GM23248 (cell line): ENCODE measurements around the gene MAP2K7. TPM values are rescaled to one million over a fixed set of nuclear protein-coding genes. Genes with fewer than 3 reads are reported as not detected.

Experiments
- DNase-seq: peaks from one replicate; pipeline ENCODE4 v3.0.0-alpha.2; 2015
- H2AFZ ChIP-seq: fragments of 200-600 bp; sonication (generic); 2 replicates; pipeline ENCODE4 v1.6.1; 2016; ENCODE audit warnings: antibody characterized with exemption
- H3F3A ChIP-seq: fragments of 200-600 bp; sonication (generic); 2 replicates; pipeline ENCODE4 v1.6.1; 2016; ENCODE audit warnings: mild to moderate bottlenecking, antibody characterized with exemption, mixed run types; ENCODE audit not compliant: insufficient read depth
- H3K27ac ChIP-seq: fragments of 200-600 bp; sonication (generic); 2 replicates; pipeline ENCODE4 v1.5.1; 2016; ENCODE audit warnings: mild to moderate bottlenecking
- H3K27me3 ChIP-seq: fragments of 200-600 bp; sonication (generic); replicated peaks from 2 replicates; pipeline ENCODE4 v1.6.1; 2016; ENCODE audit warnings: mild to moderate bottlenecking; ENCODE audit not compliant: insufficient read depth
- H3K36me3 ChIP-seq: fragments of 200-600 bp; sonication (generic); 2 replicates; pipeline ENCODE4 v1.6.1; 2016; ENCODE audit warnings: low read depth, mild to moderate bottlenecking
- H3K4me1 ChIP-seq: fragments of 200-600 bp; sonication (generic); 2 replicates; pipeline ENCODE4 v1.6.1; 2016; ENCODE audit warnings: mild to moderate bottlenecking; ENCODE audit not compliant: insufficient read depth
- H3K4me2 ChIP-seq: fragments of 200-600 bp; sonication (generic); one replicate; pipeline ENCODE4 v1.6.1; 2016; ENCODE audit warnings: mild to moderate bottlenecking; ENCODE audit not compliant: unreplicated experiment
- H3K4me3 ChIP-seq: fragments of 200-600 bp; sonication (generic); 2 replicates; pipeline ENCODE4 v1.5.1; 2016; ENCODE audit warnings: mild to moderate bottlenecking
- H3K79me2 ChIP-seq: fragments of 200-600 bp; sonication (generic); 2 replicates; pipeline ENCODE4 v1.6.1; 2016; ENCODE audit warnings: mild to moderate bottlenecking; ENCODE audit not compliant: insufficient read depth
- H3K9ac ChIP-seq: fragments of 200-600 bp; sonication (generic); 2 replicates; pipeline ENCODE4 v1.6.1; 2016; ENCODE audit warnings: mild to moderate bottlenecking
- H3K9me2 ChIP-seq: fragments of 200-600 bp; sonication (generic); 2 replicates; pipeline ENCODE4 v1.6.1; 2016; ENCODE audit warnings: mixed run types, mild to moderate bottlenecking, moderate library complexity; ENCODE audit not compliant: insufficient read depth
- H3K9me3 ChIP-seq: fragments of 200-600 bp; sonication (generic); one replicate; pipeline ENCODE4 v1.6.1; 2017; ENCODE audit warnings: low read depth
- H4K20me1 ChIP-seq: fragments of 200-600 bp; sonication (generic); 2 replicates; pipeline ENCODE4 v1.6.0; 2016; ENCODE audit not compliant: insufficient read depth
- EZH2 ChIP-seq: fragments of 200-600 bp; sonication (generic); IDR thresholded peaks from 2 replicates; pipeline ENCODE4 v1.6.1; 2018; ENCODE audit warnings: antibody characterized with exemption, mild to moderate bottlenecking; ENCODE audit not compliant: insufficient read depth, poor library complexity, severe bottlenecking
- EZH2phosphoT487 ChIP-seq: fragments of 200-600 bp; sonication (generic); IDR thresholded peaks from 2 replicates; pipeline ENCODE4 v1.6.1; 2018; ENCODE audit warnings: antibody characterized with exemption, moderate library complexity, mild to moderate bottlenecking, low read depth; ENCODE audit not compliant: insufficient read depth
- WGBS, 2 experiments: methylation state at CpG; one replicate each; pipeline ENCODE4 v1.1.6; 2015 to 2017; ENCODE audit warnings: low lambda C conversion rate in 2 of 2, low coverage in 1 of 2; ENCODE audit errors: missing lambda C conversion rate in 2 of 2; 5-methylcytosine and 5-hydroxymethylcytosine counted together
- in situ Hi-C: fragments of 300-500 bp; cut with MboI; formaldehyde crosslinking; loops from 2 replicates; pipeline ENCODE4 v1.15.0; 2020
- polyA plus RNA-seq: library from polyadenylated mRNA; unstranded; fragments of >200 nt; fragmentation: Nextera tagmentation; extraction: Ambion mirVana; gene quantifications from 2 replicates; pipeline ENCODE4 v1.2.1, GENCODE V29; 2016
- total RNA-seq: library from RNA; depleted of rRNA; stranded (reverse); fragments of >200 nt; shearing (Covaris generic); gene quantifications from 2 replicates; pipeline ENCODE4 v1.2.3, GENCODE V29; 2014

MAP2K7 gene
- total and polyA plus RNA-seq, 2 experiments from 2014 or later = 4.6 to 9.7 TPM

GRCh38 chr19:7941895-7942596 lies 38.4 kb downstream of the MAP2K7 start:
- Histone ChIP-seq H3K79me2 (peaks cover 59% of the 10 kb centered on the region), H3K36me3 (peaks cover 15% of the 10 kb centered on the region; the same call in 1 of the 2 replicates), H2AFZ (no peak overlapping the region), H3K4me3 (peak overlapping the region; percentile 96), H3K27me3 (no peaks in the 10 kb centered on the region), H3K9me3 (no peaks in the 10 kb centered on the region), H3K27ac (no peak overlapping the region), H3F3A (no peaks in the 10 kb centered on the region), H3K4me2 (peak overlapping the region; percentile 84), H3K9me2 (no peaks in the 10 kb centered on the region), H3K4me1 (peaks cover 5% of the 10 kb centered on the region; the same call in 1 of the 2 replicates), H4K20me1 (no peaks in the 10 kb centered on the region), H3K9ac (peak overlapping the region; percentile 99; the same call in 1 of the 2 replicates)
- in situ Hi-C loops = no loop called here
- no peak for DNase-seq
- 89 to 92% methylated on average over 19 of the region's 19 CpGs for WGBS, 2 experiments
- TF ChIP-seq EZH2 (no peak), EZH2phosphoT487 (no peak)

- Histone ChIP-seq H3K27ac (peak overlapping the region; percentile 87), H3K9me3 (no peaks in the 10 kb centered on the region), H3F3A (no peaks in the 10 kb centered on the region), H3K36me3 (peaks cover 11% of the 10 kb centered on the region; the same call in 1 of the 2 replicates), H2AFZ (peak overlapping the region; percentile 83), H3K27me3 (no peaks in the 10 kb centered on the region), H3K4me2 (peak overlapping the region; percentile 84), H3K4me3 (peak overlapping the region; percentile 96), H3K79me2 (peaks cover 53% of the 10 kb centered on the region), H4K20me1 (no peaks in the 10 kb centered on the region), H3K4me1 (peaks cover 5% of the 10 kb centered on the region; the same call in 1 of the 2 replicates), H3K9ac (peak overlapping the region; percentile 99), H3K9me2 (no peaks in the 10 kb centered on the region)
- in situ Hi-C loops = no loop called here
- DNase-seq = peak; percentile 50
- TF ChIP-seq EZH2phosphoT487 (no peak), EZH2 (no peak)
- WGBS, 2 experiments = 6 to 9% methylated on average over 25 to 33 of the region's 33 CpGs
These were observed 39.3 kb downstream of the MAP2K7 start for GRCh38 chr19:7942981-7943443.

DNA sequence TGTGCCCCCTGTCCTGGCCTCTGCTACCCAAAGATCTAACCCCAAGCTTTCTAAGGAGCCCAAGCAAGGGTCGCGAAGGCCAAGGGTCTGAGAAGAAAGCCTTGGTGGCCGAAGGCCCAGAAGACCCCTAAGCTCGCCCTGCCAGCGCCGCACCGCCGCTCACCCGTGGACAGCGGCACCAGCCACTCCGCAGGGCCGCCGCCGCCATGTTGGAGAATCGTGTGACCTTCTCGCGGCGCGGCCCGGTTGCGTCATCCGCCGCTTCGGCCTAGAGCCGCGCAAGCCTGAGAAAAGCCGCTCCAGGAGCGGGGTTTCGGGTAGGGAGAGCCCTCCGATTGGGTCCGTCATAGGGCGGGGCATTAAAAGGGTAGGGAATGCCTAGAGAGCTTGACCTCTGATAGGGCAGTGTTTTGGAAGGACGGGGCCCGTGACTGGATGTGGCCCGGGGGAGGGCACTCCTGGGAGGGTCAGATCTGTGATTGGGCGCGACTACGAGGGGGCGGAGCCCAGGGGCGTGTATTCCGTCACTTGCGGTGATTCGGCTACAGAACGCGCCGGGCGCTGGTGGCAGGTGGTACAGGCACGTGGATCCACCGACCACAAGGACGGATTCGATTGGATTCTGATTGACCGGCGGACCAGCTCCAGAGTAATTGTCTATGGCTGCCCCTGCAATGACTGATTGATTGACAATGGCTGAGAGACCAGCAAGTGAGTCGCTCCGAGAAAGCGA lies 39.9 kb downstream of the MAP2K7 start, which contains the start of gene TIMM44:
TSS of gene TIMM44 (minus strand) at position 223 of the 733 bp plus-strand sequence. CDS start at position 208, 15 bp downstream.
- in situ Hi-C loops = no loop called here

DNA sequence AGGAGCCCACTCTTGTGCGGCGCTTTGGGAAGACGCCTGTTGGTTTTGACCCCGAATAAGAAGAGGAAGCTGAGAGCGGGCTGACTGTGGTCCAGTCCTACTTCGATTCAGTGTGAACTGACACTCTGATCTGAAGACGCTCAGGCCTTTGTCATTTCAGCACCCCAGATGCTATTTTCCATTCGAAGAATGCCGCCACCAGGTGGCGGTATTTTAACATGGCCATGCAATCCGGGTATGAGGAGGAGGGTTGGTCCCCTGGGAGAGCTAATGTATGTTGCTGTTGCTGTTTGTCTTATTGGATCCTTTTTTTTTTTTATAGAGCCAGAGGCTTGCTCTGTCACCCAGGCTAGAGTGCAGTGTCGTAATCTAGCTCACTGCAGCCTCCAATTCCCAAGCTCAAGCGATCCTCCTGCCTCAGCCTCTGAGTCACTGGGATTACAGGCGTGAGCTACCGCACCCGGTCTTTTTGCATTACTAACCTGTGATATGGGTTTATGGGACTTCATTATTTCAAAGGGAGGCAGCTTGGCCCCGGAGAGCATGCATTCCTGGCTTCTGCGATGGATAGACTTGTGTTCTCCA lies 40.6 kb downstream of the MAP2K7 start:
- no peaks in the 10 kb centered on the region for H3K27me3 ChIP-seq
- H3K27ac ChIP-seq = peak overlapping the region; percentile 79
- H3K4me1 ChIP-seq = peaks cover 5% of the 10 kb centered on the region; the same call in 1 of the 2 replicates
- no peaks in the 10 kb centered on the region for H3K9me3 ChIP-seq
- H3K79me2 ChIP-seq = peaks cover 40% of the 10 kb centered on the region
- peak overlapping the region; percentile 92 for H2AFZ ChIP-seq
- H3K4me3 ChIP-seq = peak overlapping the region; percentile 76
- H4K20me1 ChIP-seq = no peaks in the 10 kb centered on the region
- H3K9ac ChIP-seq = peak overlapping the region; percentile 82
- no peaks in the 10 kb centered on the region for H3K36me3 ChIP-seq
- H3F3A ChIP-seq = no peaks in the 10 kb centered on the region
- in situ Hi-C loops = no loop called here
- no peak for TF ChIP-seq EZH2phosphoT487
- peak; percentile 97 for DNase-seq
- H3K9me2 ChIP-seq = no peaks in the 10 kb centered on the region
- H3K4me2 ChIP-seq = peak overlapping the region; percentile 86
- 21 to 22% methylated on average over 18 of the region's 18 CpGs for WGBS, 2 experiments

More for the DNA sequence above, 39.9 kb downstream of the MAP2K7 start, which contains the start of gene TIMM44:
- Histone ChIP-seq H3F3A (no peaks in the 10 kb centered on the region), H3K9me3 (no peaks in the 10 kb centered on the region), H3K27ac (peak within 1 kb of the TSS; percentile 87), H3K4me3 (peak within 1 kb of the TSS; percentile 96), H3K9ac (peak within 1 kb of the TSS; percentile 99), H3K9me2 (no peaks in the 10 kb centered on the region), H4K20me1 (no peaks in the 10 kb centered on the region), H3K27me3 (no peaks in the 10 kb centered on the region), H3K36me3 (peaks cover 5% of the 10 kb centered on the region; the same call in 1 of the 2 replicates), H3K4me2 (peak within 1 kb of the TSS; percentile 86), H2AFZ (peak within 1 kb of the TSS; percentile 92), H3K79me2 (peaks cover 47% of the 10 kb centered on the region), H3K4me1 (peaks cover 5% of the 10 kb centered on the region; the same call in 1 of the 2 replicates)
- WGBS, 2 experiments = 1 to 2% methylated on average over 42 to 53 of the region's 56 CpGs
- TF ChIP-seq EZH2 (no peak), EZH2phosphoT487 (no peak)
- peak; percentile 100 for DNase-seq
